ENCODE results near the gene AANAT.

DNA sequence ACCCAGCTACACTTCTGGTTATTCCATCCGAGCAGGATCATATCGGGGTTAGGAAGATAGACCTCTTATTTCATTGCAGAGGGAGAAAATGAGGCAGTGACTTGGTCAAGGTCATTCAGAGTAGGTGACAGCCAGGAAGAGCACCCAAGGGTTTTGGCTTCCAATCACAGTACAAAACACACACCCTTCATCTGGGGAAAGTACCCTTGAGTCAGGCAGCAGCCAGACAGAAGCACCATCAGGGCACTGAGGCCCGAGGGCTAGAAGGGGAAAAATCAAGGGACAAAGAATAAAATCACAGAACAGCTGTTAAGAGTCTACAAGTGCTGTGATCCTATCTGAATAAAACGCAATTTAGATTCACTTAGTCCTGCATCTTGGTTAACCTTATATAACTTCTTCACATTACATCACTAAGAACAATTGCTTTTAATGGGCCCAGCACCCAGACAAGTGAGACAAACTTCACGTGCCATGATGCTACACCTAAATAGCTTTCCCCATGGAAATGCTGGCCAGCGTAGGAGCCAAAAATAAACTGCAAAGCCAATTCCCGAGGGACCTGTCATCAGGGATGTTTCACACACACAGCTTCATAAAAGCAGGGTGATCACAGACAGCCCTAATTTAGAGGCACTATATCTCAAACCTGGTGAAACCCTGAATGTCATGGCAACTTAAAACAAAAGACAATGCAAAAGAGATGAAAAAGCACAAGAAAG lies 19.3 kb upstream of the AANAT start:
- TF ChIP-seq, protein P1, sequence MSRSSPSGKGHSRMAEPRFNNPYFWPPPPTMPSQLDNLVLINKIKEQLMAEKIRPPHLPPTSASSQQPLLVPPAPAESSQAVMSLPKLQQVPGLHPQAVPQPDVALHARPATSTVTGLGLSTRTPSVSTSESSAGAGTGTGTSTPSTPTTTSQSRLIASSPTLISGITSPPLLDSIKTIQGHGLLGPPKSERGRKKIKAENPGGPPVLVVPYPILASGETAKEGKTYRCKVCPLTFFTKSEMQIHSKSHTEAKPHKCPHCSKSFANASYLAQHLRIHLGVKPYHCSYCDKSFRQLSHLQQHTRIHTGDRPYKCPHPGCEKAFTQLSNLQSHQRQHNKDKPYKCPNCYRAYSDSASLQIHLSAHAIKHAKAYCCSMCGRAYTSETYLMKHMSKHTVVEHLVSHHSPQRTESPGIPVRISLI (tag by site-specific recombination; IDR thresholded peaks at IDR 0.05) = no peak
- TF ChIP-seq IKZF3 (tag by site-specific recombination; IDR thresholded peaks at IDR 0.05) (peak; percentile 14; the same call in 1 of the 2 replicates), YY1 (tag by site-specific recombination; IDR thresholded peaks at IDR 0.05) (no peak), ZNF707 (tag by site-specific recombination; IDR thresholded peaks at IDR 0.05) (no peak), SALL2 (tag by site-specific recombination; IDR thresholded peaks at IDR 0.05; ENCODE audit: borderline replicate concordance) (no peak), ZIC2 (tag by site-specific recombination; IDR thresholded peaks at IDR 0.05) (no peak)
- TF ChIP-seq, protein P2, sequence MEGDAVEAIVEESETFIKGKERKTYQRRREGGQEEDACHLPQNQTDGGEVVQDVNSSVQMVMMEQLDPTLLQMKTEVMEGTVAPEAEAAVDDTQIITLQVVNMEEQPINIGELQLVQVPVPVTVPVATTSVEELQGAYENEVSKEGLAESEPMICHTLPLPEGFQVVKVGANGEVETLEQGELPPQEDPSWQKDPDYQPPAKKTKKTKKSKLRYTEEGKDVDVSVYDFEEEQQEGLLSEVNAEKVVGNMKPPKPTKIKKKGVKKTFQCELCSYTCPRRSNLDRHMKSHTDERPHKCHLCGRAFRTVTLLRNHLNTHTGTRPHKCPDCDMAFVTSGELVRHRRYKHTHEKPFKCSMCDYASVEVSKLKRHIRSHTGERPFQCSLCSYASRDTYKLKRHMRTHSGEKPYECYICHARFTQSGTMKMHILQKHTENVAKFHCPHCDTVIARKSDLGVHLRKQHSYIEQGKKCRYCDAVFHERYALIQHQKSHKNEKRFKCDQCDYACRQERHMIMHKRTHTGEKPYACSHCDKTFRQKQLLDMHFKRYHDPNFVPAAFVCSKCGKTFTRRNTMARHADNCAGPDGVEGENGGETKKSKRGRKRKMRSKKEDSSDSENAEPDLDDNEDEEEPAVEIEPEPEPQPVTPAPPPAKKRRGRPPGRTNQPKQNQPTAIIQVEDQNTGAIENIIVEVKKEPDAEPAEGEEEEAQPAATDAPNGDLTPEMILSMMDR (tag by site-specific recombination; IDR thresholded peaks at IDR 0.05) = no peak
- TF ChIP-seq, protein P3, sequence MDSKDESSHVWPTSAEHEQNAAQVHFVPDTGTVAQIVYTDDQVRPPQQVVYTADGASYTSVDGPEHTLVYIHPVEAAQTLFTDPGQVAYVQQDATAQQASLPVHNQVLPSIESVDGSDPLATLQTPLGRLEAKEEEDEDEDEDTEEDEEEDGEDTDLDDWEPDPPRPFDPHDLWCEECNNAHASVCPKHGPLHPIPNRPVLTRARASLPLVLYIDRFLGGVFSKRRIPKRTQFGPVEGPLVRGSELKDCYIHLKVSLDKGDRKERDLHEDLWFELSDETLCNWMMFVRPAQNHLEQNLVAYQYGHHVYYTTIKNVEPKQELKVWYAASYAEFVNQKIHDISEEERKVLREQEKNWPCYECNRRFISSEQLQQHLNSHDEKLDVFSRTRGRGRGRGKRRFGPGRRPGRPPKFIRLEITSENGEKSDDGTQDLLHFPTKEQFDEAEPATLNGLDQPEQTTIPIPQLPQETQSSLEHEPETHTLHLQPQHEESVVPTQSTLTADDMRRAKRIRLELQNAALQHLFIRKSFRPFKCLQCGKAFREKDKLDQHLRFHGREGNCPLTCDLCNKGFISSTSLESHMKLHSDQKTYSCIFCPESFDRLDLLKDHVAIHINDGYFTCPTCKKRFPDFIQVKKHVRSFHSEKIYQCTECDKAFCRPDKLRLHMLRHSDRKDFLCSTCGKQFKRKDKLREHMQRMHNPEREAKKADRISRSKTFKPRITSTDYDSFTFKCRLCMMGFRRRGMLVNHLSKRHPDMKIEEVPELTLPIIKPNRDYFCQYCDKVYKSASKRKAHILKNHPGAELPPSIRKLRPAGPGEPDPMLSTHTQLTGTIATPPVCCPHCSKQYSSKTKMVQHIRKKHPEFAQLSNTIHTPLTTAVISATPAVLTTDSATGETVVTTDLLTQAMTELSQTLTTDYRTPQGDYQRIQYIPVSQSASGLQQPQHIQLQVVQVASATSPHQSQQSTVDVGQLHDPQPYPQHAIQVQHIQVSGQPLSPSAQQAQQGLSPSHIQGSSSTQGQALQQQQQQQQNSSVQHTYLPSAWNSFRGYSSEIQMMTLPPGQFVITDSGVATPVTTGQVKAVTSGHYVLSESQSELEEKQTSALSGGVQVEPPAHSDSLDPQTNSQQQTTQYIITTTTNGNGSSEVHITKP (tag by site-specific recombination; IDR thresholded peaks at IDR 0.05) = no peak

All from HEK293 (cell line).